KOPT-K1 (cell line): ENCODE data around the gene MMP10.
"Not testable (repeated sequence)": the region's sequence is repeated elsewhere in the genome, so short reads cannot be mapped to it uniquely, and the experiment has no call there.

Experiments
- H3K27ac ChIP-seq: fragments of 200-600 bp; sonication (generic); 2 replicates; pipeline ENCODE4 v1.5.1; 2016; ENCODE audit warnings: antibody characterized with exemption, mild to moderate bottlenecking, low read depth, low read length; ENCODE audit not compliant: poor library complexity, severe bottlenecking
- H3K36me3 ChIP-seq: fragments of 200-600 bp; sonication (generic); 2 replicates; pipeline ENCODE4 v1.5.1; 2017; ENCODE audit warnings: antibody characterized with exemption, mild to moderate bottlenecking, low read length, moderate library complexity; ENCODE audit not compliant: insufficient read depth
- H3K9me3 ChIP-seq: fragments of 200-600 bp; sonication (generic); 2 replicates; pipeline ENCODE4 v1.5.1; 2017; ENCODE audit warnings: antibody characterized with exemption, low read length, mild to moderate bottlenecking; ENCODE audit not compliant: insufficient read depth, poor library complexity, severe bottlenecking

Gene MMP10

GRCh38 chr11:102761646-102762238, 18.7 kb downstream of the MMP10 start:
- no peaks in the 10 kb centered on the region for H3K9me3 ChIP-seq
- H3K36me3 ChIP-seq = no peaks in the 10 kb centered on the region
- no peak overlapping the region for H3K27ac ChIP-seq

GRCh38 chr11:102760344-102761035, 19.9 kb downstream of the MMP10 start:
- no peaks in the 10 kb centered on the region for H3K36me3 ChIP-seq
- no peaks in the 10 kb centered on the region for H3K9me3 ChIP-seq
- no peak overlapping the region for H3K27ac ChIP-seq

- Histone ChIP-seq H3K9me3 (no peaks in the 10 kb centered on the region), H3K36me3 (no peaks in the 10 kb centered on the region), H3K27ac (no peak overlapping the region)
Measured at GRCh38 chr11:102757823-102758549, 22.4 kb downstream of the MMP10 start.

- no peak overlapping the region for H3K27ac ChIP-seq
Measured at GRCh38 chr11:102753267-102753666, 27.2 kb downstream of the MMP10 start.

GRCh38 chr11:102751673-102752072, 28.8 kb downstream of the MMP10 start:
- Histone ChIP-seq H3K27ac (no peak overlapping the region), H3K9me3 (no peaks in the 10 kb centered on the region), H3K36me3 (no peaks in the 10 kb centered on the region)

More at GRCh38 chr11:102753267-102753666, 27.2 kb downstream of the MMP10 start:
- Histone ChIP-seq H3K9me3 (no peaks in the 10 kb centered on the region), H3K36me3 (no peaks in the 10 kb centered on the region)

GRCh38 chr11:102749101-102749722, 31.2 kb downstream of the MMP10 start:
- no peak overlapping the region for H3K27ac ChIP-seq
- no peaks in the 10 kb centered on the region for H3K9me3 ChIP-seq
- no peaks in the 10 kb centered on the region for H3K36me3 ChIP-seq

- not testable (repeated sequence) for H3K36me3 ChIP-seq, H3K9me3 ChIP-seq, H3K27ac ChIP-seq
Measured at GRCh38 chr11:102746746-102747578, 33.5 kb downstream of the MMP10 start.

GRCh38 chr11:102734650-102735049, 45.8 kb downstream of the MMP10 start:
- no peak overlapping the region for H3K27ac ChIP-seq
- H3K9me3 ChIP-seq = no peaks in the 10 kb centered on the region
- H3K36me3 ChIP-seq = no peaks in the 10 kb centered on the region

- Histone ChIP-seq H3K36me3 (no peaks in the 10 kb centered on the region), H3K9me3 (no peaks in the 10 kb centered on the region)
Measured at GRCh38 chr11:102733232-102733875, 47.1 kb downstream of the MMP10 start.

GRCh38 chr11:102730944-102731343, 49.5 kb downstream of the MMP10 start:
- H3K9me3 ChIP-seq, H3K27ac ChIP-seq, H3K36me3 ChIP-seq: not testable (repeated sequence)

More at GRCh38 chr11:102733232-102733875, 47.1 kb downstream of the MMP10 start:
- H3K27ac ChIP-seq = no peak overlapping the region

GRCh38 chr11:102729849-102730815, 50.3 kb downstream of the MMP10 start:
- H3K27ac ChIP-seq = no peak overlapping the region

GRCh38 chr11:102727890-102728289, 52.5 kb downstream of the MMP10 start:
- H3K9me3 ChIP-seq = no peaks in the 10 kb centered on the region
- H3K36me3 ChIP-seq = no peaks in the 10 kb centered on the region
- no peak overlapping the region for H3K27ac ChIP-seq

More at GRCh38 chr11:102729849-102730815, 50.3 kb downstream of the MMP10 start:
- H3K36me3 ChIP-seq = no peaks in the 10 kb centered on the region
- no peaks in the 10 kb centered on the region for H3K9me3 ChIP-seq

- Histone ChIP-seq H3K27ac (no peak within 1 kb of the TSS), H3K36me3 (no peaks in the 10 kb centered on the region), H3K9me3 (no peaks in the 10 kb centered on the region)
Measured at GRCh38 chr11:102724904-102725500, 55.4 kb downstream of the MMP10 start, which contains the start of gene MMP8. TSS of gene MMP8 (minus strand) at chr11:102724954. CDS start at chr11:102724855, 99 bp downstream.
